ENCODE measurements around the gene COL4A4.

Gene COL4A4

DNA sequence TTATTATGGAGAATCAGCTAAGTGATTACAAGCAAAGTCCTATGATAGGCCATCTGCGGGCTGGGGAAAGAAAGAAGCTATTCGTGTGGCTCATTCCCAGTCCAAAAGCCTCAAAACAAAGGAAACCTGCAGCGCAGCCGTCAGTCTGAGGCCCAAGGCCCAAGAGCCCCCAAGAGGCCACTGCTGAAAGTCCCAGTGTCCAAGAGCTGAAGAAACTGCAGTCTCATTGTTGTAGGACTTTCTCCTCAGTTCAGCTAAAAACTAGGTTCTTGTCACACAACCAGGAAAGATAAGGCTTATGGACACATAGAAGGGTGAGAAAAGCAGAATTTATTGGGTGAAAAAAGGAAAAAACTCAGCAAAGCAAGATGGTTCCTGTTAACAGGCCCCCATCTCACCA is 185.0 kb downstream of the COL4A4 start:
- DNase-seq (ENCODE audit: low spot score): peak; percentile 65

DNA sequence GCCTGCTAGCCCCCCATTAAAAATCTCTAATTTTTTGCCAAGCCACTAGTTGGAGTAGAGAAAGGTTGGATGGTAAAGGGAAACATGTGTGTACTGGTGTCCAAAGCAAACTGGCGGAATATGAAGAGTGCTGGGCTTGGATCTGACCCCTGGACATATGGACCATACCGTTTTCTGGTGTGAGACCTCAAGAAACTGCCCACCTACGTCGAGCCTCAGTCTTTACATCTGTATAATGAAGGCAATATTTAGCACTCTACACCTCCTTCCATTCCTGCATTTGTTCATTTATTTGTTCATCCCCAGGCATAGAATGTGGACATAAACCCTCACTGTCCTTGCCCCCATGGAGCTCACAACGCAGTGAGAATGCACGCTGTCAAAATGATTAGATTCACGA is 185.7 kb downstream of the COL4A4 start:
- DNase-seq (ENCODE audit: low spot score): no peak

DNA sequence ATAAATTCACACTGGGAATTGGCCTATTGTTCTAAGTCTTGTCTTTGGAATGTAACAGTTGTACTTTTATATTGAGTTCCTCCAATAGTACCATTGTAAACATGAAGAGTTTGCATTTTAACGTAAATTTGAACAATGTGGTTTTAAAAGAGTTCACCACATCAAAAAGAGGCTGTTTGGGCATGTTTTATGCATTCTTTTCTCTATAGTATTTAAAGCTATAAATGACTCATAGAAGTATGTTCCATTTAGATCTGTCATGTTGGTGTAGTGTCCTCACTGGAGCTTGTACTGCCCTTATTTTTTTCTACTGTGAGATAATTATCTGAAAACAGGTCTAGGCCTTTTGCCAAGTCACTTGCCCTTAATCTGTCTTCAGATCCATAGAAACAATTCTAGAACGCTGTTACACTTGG is 186.2 kb downstream of the COL4A4 start:
- no peak for DNase-seq (ENCODE audit: low spot score)

DNA sequence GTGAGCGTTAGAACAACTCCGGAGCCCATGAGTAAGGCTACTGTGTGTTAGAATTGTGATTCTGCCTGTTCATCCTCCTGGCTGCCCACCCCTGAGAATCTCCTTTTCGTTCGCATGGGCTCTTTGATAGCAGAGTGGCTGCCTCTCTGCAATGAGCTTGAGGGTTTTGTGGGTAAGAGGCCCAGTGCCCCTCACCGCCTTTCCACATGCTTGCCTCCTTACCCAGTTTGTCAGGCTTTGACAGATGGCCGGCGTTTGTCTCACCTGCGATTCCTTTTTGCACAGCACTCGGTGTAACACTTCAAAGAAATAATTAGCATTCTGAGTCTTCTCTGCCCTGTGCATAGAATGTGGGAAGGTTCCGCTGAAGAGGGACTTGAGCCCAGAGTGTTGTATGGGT is 190.2 kb downstream of the COL4A4 start:
- no peak for DNase-seq (ENCODE audit: low spot score)

DNA sequence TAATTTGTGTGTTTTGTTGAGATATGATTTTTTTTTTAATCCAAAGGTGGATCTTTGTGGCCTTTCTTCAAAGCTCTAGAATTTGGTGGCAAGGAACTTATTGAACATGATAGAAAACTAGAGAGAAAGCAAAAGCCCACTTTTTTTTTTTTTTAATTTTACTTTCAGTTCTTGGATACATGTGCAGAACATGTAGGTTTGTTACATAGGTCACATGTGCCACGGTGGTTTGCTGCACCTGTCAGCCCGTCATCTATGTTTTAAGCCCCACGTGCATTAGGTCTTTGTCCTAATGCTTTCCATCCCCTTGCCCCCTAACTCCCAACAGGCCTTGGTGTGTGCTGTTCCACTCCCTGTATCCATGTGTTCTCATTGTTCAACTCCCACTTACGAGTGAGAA is 192.2 kb downstream of the COL4A4 start:
- no peak for DNase-seq (ENCODE audit: low spot score)

DNA sequence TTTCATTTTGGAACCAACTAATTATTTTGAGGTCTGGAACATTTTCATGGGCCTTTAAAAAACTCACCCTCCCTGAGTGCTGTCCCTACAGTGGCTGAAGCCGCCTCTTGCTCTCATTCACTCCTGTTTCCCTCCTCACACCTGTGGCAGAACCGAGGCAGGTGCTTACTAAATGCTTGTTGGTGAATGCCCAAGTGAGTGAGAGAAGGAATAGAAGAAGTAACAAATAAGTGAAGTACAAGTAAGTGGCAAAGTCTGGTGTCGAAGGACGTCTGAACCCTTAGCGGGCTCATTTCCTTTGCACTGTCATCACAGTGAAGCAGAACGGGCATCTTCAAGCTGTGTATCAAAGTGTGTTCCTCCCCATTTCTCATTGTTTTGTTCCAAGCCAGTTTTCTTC is 192.9 kb downstream of the COL4A4 start:
- no peak for DNase-seq (ENCODE audit: low spot score)

DNA sequence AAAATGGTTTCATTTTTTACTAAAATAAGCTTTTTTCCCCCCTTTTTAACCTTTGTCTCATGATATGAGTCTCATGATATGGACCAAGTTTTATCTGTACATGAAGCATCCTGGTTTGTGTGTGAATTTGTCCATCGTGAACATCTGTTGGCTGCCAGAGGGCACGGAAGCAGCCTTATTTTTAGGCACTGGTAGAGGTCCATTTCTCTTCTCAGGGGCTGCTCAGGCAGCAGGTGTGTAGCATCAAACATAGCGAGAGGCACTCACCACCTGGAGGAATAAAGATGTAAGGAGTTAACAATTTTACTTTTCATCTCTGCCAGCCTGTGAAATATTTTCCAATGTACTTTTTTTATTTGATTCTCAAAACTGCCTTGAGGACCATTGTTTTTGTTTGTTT is 193.6 kb downstream of the COL4A4 start:
- no peak for DNase-seq (ENCODE audit: low spot score)

DNA sequence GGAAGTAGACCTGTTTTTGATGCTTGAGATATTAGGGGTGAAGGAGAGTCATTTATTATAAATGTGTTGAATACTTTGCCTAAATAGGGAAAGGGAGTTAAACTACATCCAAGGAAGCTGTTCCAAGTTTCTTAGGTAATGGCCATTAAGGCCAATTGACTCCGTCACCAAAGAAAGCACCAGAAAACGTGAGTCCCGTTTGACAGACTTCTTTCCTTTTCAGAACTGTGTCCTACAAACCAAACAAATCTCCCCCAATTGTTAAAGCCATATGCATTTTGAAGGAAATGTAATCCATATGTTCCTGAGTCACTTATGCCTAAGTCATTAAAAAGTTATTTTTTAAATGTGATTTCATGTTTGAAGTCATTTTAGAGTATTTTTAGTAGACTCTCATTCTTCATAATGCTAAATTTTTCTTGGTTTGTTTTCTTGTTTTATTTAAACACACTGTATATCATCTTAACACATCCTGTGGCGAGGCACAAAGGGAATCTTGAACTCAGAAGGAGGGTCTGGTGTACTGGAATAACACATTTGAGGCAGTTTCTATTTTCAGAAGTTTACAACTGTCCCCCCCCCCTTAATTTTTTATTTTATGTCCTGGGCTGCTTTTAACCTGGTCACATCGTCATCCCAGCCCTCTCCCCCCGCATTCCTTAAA is 194.5 kb downstream of the COL4A4 start:
- no peak for DNase-seq (ENCODE audit: low spot score)

DNA sequence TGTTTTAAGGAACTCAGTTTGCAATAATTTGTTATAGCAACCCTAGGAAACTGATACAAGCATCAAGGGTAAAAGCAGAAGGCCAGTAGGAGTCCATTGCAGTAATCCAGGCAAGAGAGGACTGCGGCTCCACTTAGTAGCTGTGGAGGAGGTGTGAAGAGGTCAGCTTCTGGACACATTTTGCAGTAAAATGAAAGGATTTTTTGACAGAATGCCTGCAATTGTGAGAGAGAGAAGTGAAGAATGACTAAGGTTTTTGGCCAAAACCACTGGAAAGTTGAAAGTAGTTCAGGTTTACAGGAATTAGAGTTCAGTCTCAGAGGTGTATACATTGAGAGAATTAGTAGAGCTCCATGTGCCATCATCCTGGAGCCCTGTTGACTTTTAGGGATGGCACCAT is 198.6 kb downstream of the COL4A4 start:
- DNase-seq (ENCODE audit: low spot score): no peak

DNA sequence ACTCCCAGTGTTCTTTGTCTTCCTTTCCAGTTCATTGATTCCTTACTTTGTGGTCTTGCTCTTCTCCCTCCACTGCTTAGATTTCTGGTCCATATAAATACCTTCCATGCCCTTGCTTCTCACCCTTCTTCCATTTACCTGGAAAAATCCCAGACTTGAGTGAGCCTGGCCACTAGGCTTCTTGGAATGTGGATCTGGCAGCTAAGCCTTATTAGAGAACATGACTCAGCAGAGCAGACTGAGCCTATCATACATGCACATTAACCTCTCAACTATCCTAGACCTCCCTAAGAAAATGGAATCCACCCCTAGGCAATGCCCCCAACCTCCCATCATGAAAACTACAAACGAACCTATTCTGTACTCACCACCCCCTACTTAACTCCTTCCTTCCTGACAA is 200.5 kb downstream of the COL4A4 start:
- no peak for DNase-seq (ENCODE audit: low spot score)

DNA sequence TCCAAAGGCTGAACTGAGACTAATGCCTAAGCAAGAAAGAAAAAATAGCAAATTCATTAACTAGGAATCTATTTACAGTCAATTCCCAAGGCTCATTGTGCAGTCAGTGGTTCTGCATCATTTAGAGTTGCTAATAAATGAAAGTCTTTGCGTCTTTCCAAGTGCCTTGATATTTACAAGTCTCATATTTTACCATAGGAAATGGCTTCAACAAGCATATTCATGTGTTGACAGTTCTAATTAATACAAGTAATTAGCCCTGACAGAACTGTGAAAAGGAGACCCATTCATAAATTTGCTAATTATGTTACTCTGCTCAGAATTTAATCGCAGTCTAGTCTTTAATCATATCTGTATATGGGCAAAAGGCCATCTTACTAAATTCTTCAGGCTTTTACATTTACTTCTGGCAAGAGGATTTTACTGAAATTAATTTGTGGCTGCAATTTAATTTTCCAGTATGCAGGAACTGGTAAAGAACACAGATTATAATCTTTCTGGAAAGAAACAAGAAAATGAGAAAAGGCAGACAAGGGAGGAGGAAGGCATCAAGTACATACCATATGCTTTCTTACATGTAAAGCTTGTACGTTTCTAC is 201.7 kb downstream of the COL4A4 start:
- DNase-seq (ENCODE audit: low spot score): no peak

DNA sequence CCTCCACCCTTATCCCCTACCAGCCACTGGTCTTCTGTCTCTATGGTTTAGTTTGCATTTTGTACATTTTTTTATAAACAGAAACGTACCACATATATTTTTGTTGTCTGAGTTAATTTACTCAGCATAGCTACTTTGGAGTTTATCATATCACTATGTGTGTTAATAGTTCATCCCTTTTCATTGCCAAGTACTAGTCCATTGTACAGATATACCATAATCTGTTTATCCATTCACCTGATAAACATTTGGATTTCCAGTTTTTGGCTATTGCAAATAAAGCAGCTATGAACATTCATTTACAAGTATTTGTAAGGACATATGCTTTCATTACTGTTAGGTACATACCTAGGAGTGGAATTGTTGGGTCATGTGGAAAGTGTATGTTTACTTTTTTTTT is 204.6 kb downstream of the COL4A4 start:
- no peak for DNase-seq (ENCODE audit: low spot score)

DNA sequence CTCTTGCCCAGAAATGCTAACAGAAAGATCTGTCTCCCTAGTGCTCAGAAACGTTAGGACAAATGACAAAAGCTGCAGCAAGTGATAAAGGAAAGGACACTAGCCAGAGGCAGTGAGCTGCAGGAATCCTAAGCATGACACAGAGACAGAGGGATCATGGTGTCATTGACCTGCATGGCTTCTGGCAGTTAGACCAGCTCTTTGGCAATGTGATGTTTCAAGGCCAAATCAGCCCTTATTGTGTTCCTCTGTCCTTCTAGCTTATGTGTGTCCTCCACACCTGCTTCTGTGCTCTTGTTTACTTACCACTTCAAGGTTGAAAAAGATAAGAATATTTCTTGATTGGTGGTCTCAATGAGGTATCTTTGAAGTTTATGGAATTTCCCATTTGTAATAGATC is 207.3 kb downstream of the COL4A4 start:
- DNase-seq (ENCODE audit: low spot score): no peak

DNA sequence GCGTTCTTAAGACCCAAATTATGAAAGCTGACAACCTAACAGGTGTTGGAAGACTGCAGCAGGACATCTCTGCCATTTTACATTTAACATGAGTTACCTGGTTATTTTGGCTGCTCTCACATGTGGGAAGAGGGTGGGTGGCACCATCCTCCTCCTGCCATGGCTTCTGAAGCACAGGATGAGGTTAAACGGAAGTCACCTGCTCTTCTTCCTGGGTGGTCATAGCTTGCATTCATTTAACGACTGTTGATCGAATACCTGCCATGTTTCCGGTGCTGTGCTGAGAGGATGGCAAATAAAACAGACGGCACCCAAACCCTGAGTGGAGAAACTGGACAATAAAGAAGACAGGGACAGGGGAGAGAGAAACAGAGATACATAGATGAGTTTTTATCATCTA is 210.2 kb downstream of the COL4A4 start:
- DNase-seq (ENCODE audit: low spot score): no peak

DNA sequence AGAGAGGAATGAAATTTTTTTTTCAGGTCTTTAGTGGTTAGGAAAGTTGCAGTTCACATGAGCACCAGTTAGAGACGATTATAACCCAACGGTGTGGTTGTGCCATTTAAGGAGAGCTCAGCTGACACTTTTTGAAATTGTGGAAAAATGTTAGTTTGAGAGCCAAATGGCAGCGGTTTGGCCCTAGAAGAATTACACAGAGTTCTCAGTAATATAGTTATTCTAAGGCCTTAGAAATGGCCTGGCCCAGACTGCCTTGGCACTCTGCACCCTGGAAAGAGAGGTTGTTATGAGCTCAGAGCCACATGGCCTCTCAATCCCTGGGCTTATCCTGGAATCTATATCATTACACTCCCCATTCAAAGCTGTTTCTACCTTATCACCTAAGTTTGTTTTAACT is 210.8 kb downstream of the COL4A4 start:
- peak; percentile 10 for DNase-seq (ENCODE audit: low spot score)
